AG04450 (cell line): Measurements from ENCODE around the gene TMEM94. TPM values are rescaled to one million over a fixed set of nuclear protein-coding genes. Genes with fewer than 3 reads are reported as not detected.

Experiments
- CTCF ChIA-PET: fragments of 300-600, 350-600 bp; formaldehyde crosslinking; extraction: SDS; loops from one replicate; lab custom pipeline; 2022; ENCODE audit warnings: antibody characterized with exemption, inconsistent platforms; lab: Charles Lee
- POLR2A ChIA-PET: fragments of 350-600 bp; formaldehyde crosslinking; extraction: SDS; loops from one replicate; lab custom pipeline; 2021; ENCODE audit warnings: antibody characterized with exemption, inconsistent platforms; lab: Yijun Ruan, JAX
- DNase-seq: peaks from one replicate; pipeline ENCODE4 v3.0.0-alpha.2; 2011; ENCODE audit warnings: low read depth, low spot score
- H3K27ac ChIP-seq: one replicate; pipeline ENCODE4 v1.5.1; 2012; ENCODE audit warnings: low read depth, low read length, control low read depth
- H3K27me3 ChIP-seq: one replicate; pipeline ENCODE4 v1.6.0; 2012; ENCODE audit warnings: low read length; ENCODE audit not compliant: control insufficient read depth, insufficient read depth
- H3K4me3 ChIP-seq: 2 replicates; pipeline ENCODE4 v1.5.1; 2011; ENCODE audit warnings: mild to moderate bottlenecking, low read depth, low read length, control low read depth
- H3K9me3 ChIP-seq: 2 replicates; pipeline ENCODE4 v1.5.1; 2012; ENCODE audit warnings: low read length; ENCODE audit not compliant: control insufficient read depth, insufficient read depth
- CTCF ChIP-seq: IDR thresholded peaks from 2 replicates; pipeline ENCODE4 v1.5.1; 2011; ENCODE audit warnings: low read depth, low read length, control low read depth, inconsistent platforms
- polyA plus RNA-seq: library from polyadenylated mRNA; depleted of rRNA; stranded (reverse); fragments of >200 nt; gene quantifications from 2 replicates; pipeline ENCODE4 v1.2.3, GENCODE V29; 2011

The TMEM94 gene
- polyA plus RNA-seq, 1 experiment: 14.8 TPM

GRCh38 chr17:75511270-75511609, 54.8 kb downstream of the TMEM94 start:
- Histone ChIP-seq H3K4me3 (no peak overlapping the region), H3K27ac (no peak overlapping the region), H3K27me3 (no peaks in the 10 kb centered on the region), H3K9me3 (no peaks in the 10 kb centered on the region; the same call in 1 of the 2 replicates)
- CTCF ChIA-PET: interaction anchor here (1.0 kb wide), 1 partner anchor 122 kb away, joined by 3 read pairs; the partner anchor contains the start of gene SMIM5
- no peak for DNase-seq
- POLR2A ChIA-PET: interaction anchor here (0.7 kb wide), 1 partner anchor 25 kb away, joined by 4 read pairs; no protein-coding TSS in a partner anchor
- TF ChIP-seq CTCF: no peak

- no peak overlapping the region for H3K27ac ChIP-seq
- no peak overlapping the region for H3K4me3 ChIP-seq
- no peak for DNase-seq
- H3K27me3 ChIP-seq: no peaks in the 10 kb centered on the region
- no peaks in the 10 kb centered on the region; the same call in 1 of the 2 replicates for H3K9me3 ChIP-seq
- CTCF ChIA-PET: interaction anchor here (1.0 kb wide), 1 partner anchor 121 kb away, joined by 3 read pairs; the partner anchor contains the start of gene SMIM5
- no peak for TF ChIP-seq CTCF
- POLR2A ChIA-PET: interaction anchor here (0.5 kb wide), 1 partner anchor 212 kb away, joined by 3 read pairs; no protein-coding TSS in a partner anchor
Observed at GRCh38 chr17:75511610-75512575, 55.5 kb downstream of the TMEM94 start.

GRCh38 chr17:75512926-75513640, 56.6 kb downstream of the TMEM94 start:
- no peaks in the 10 kb centered on the region; the same call in 1 of the 2 replicates for H3K9me3 ChIP-seq
- no peak overlapping the region for H3K27ac ChIP-seq
- TF ChIP-seq CTCF: no peak
- H3K4me3 ChIP-seq: no peak overlapping the region
- ChIA-PET POLR2A (interaction anchor here (0.5 kb wide), 1 partner anchor 213 kb away, joined by 3 read pairs; no protein-coding TSS in a partner anchor), CTCF (no interaction called here)
- DNase-seq: no peak
- H3K27me3 ChIP-seq: no peaks in the 10 kb centered on the region

- TF ChIP-seq CTCF: no peak
- Histone ChIP-seq H3K27ac (no peak overlapping the region), H3K4me3 (no peak overlapping the region; the same call in 1 of the 2 replicates), H3K27me3 (no peaks in the 10 kb centered on the region), H3K9me3 (no peaks in the 10 kb centered on the region; the same call in 1 of the 2 replicates)
- CTCF ChIA-PET: no interaction called here
- no peak for DNase-seq
- POLR2A ChIA-PET: no interaction called here
Observed at GRCh38 chr17:75513641-75514000, 57.2 kb downstream of the TMEM94 start.
